HL-60/S4 treated with phorbol 12-myristate 13-acetate at 8.2 ng/mL for 4 days and 3 days (cell line): ENCODE measurements around the gene ACOT8.
"Not testable (repeated sequence)": the region's sequence is repeated elsewhere in the genome, so short reads cannot be mapped to it uniquely, and the experiment has no call there.

Experiments used
- in situ Hi-C: fragments of 300-500 bp; cut with MboI; formaldehyde crosslinking; loops from 2 replicates; pipeline ENCODE4 v1.15.0; 2022; ENCODE audit warnings: low sequenced_read_pairs

ACOT8 gene

GRCh38 chr20:45797955-45798354 lies 59.2 kb downstream of the ACOT8 start:
- in situ Hi-C loops: not testable (repeated sequence)

- in situ Hi-C loops: not testable (repeated sequence)
These were observed 59.7 kb downstream of the ACOT8 start for GRCh38 chr20:45797510-45797909.

- in situ Hi-C loops: no loop called here
These were observed 60.7 kb downstream of the ACOT8 start for GRCh38 chr20:45796337-45797065.

- in situ Hi-C loops: no loop called here
These were observed 64.7 kb downstream of the ACOT8 start for GRCh38 chr20:45792317-45793118.
